Naive thymus-derived CD4-positive, alpha-beta T cell (primary cell): ENCODE results near the gene ANKRD36. TPM values are rescaled to one million over a fixed set of nuclear protein-coding genes. Genes with fewer than 3 reads are reported as not detected.
"Not testable (repeated sequence)": the region's sequence is repeated elsewhere in the genome, so short reads cannot be mapped to it uniquely, and the experiment has no call there.

Experiments
- ATAC-seq: fragments of 150-1000 bp; cut with Tn5 transposase; 2 replicates; pipeline ENCODE4 v1.10.0; 2021; ENCODE audit warnings: mild to moderate bottlenecking, moderate library complexity
- CTCF ChIA-PET: fragments of 350-600 bp; sonication (Branson Sonifier 250); formaldehyde crosslinking; loops from one replicate; lab custom pipeline; 2021; ENCODE audit warnings: antibody characterized with exemption; lab: Charles Lee
- POLR2A ChIA-PET: fragments of 350-600 bp; sonication (Branson Sonifier 250); formaldehyde crosslinking; loops from one replicate; lab custom pipeline; 2021; ENCODE audit warnings: antibody characterized with exemption, inconsistent platforms; lab: Charles Lee
- DNase-seq, 9 donors: peaks; one replicate each; pipeline versions ENCODE4 v3.0.0 to v3.0.0-alpha.2; 2020 to 2022; ENCODE audit warnings: mixed read lengths in 1 of 9
- H3K27ac ChIP-seq: one replicate; pipeline ENCODE4 v1.7.0; 2013; ENCODE audit warnings: mild to moderate bottlenecking, low read depth, low read length, moderate library complexity
- H3K27me3 ChIP-seq, 2 donors: one replicate each; pipeline ENCODE4 v1.7.0; 2013; ENCODE audit warnings: low read length in 2 of 2, mild to moderate bottlenecking in 2 of 2, moderate library complexity in 2 of 2; ENCODE audit not compliant: control insufficient read depth in 2 of 2, insufficient read depth in 2 of 2
- H3K36me3 ChIP-seq, 3 experiments: 1 replicate in 2 of 3; 2 replicates in 1 of 3; pipeline ENCODE4 v1.7.0; 2013; ENCODE audit warnings: low read length in 3 of 3, mild to moderate bottlenecking in 3 of 3, moderate library complexity in 1 of 3; ENCODE audit not compliant: insufficient read depth in 3 of 3, control insufficient read depth in 2 of 3
- H3K4me1 ChIP-seq, 2 donors: one replicate each; pipeline ENCODE4 v1.7.0; 2013; ENCODE audit warnings: low read length in 2 of 2, mild to moderate bottlenecking in 2 of 2, moderate library complexity in 1 of 2; ENCODE audit not compliant: control insufficient read depth in 2 of 2, insufficient read depth in 2 of 2
- H3K4me3 ChIP-seq: 2 replicates; pipeline ENCODE4 v1.7.0; 2013; ENCODE audit warnings: mild to moderate bottlenecking, low read length
- H3K9me3 ChIP-seq, 3 experiments: 1 replicate in 2 of 3; 2 replicates in 1 of 3; pipeline ENCODE4 v1.7.0; 2013; ENCODE audit warnings: low read length in 3 of 3; ENCODE audit not compliant: control insufficient read depth in 2 of 3
- H3K27ac Mint-ChIP-seq, 9 donors: one replicate each; pipeline ENCODE4 v1.8.0; 2020 to 2022; ENCODE audit warnings: mixed read lengths in 9 of 9, mild to moderate bottlenecking in 8 of 9, moderate library complexity in 5 of 9, inconsistent platforms in 2 of 9
- H3K27me3 Mint-ChIP-seq, 5 donors: one replicate each; pipeline ENCODE4 v1.8.0; 2021 to 2022; ENCODE audit warnings: mixed read lengths in 5 of 5, mild to moderate bottlenecking in 1 of 5
- H3K36me3 Mint-ChIP-seq, 5 donors: one replicate each; pipeline ENCODE4 v1.8.0; 2020 to 2022; ENCODE audit warnings: mixed read lengths in 5 of 5, mild to moderate bottlenecking in 3 of 5, inconsistent platforms in 1 of 5
- H3K4me1 Mint-ChIP-seq, 7 donors: one replicate each; pipeline ENCODE4 v1.8.0; 2020 to 2022; ENCODE audit warnings: mixed read lengths in 7 of 7, mild to moderate bottlenecking in 3 of 7, inconsistent platforms in 1 of 7
- H3K4me3 Mint-ChIP-seq, 10 donors: one replicate each; pipeline ENCODE4 v1.8.0; 2020 to 2022; ENCODE audit warnings: mild to moderate bottlenecking in 10 of 10, mixed read lengths in 10 of 10, moderate library complexity in 6 of 10, inconsistent platforms in 2 of 10
- H3K9me3 Mint-ChIP-seq, 11 donors: one replicate each; pipeline ENCODE4 v1.8.0; 2020 to 2022; ENCODE audit warnings: mixed read lengths in 11 of 11, mild to moderate bottlenecking in 4 of 11, inconsistent platforms in 1 of 11, moderate library complexity in 1 of 11
- intact Hi-C, 2 donors: fragments of 100-400 bp; cut with micrococcal nuclease; formaldehyde crosslinking; loops; one replicate each; pipeline ENCODE4 v1.15.1; 2023
- polyA plus RNA-seq, 2 donors: library from polyadenylated mRNA; unstranded; fragments of 300-500 nt; fragmentation: Illumina TruSeq; gene quantifications; one replicate each; pipeline ENCODE4 v1.2.3, GENCODE V29; 2021
- total RNA-seq, 6 experiments: library from RNA in 5 of 6; stranded (reverse) in 5 of 6; gene quantifications; 1 replicate in 5 of 6; 2 replicates in 1 of 6; pipeline ENCODE4 v1.2.3 and lab custom pipeline; 2021 to 2026

Gene ANKRD36
- total and polyA plus RNA-seq, 7 experiments from 2014 or later, result 6.9 to 76.3 (median 57.3) TPM

DNA sequence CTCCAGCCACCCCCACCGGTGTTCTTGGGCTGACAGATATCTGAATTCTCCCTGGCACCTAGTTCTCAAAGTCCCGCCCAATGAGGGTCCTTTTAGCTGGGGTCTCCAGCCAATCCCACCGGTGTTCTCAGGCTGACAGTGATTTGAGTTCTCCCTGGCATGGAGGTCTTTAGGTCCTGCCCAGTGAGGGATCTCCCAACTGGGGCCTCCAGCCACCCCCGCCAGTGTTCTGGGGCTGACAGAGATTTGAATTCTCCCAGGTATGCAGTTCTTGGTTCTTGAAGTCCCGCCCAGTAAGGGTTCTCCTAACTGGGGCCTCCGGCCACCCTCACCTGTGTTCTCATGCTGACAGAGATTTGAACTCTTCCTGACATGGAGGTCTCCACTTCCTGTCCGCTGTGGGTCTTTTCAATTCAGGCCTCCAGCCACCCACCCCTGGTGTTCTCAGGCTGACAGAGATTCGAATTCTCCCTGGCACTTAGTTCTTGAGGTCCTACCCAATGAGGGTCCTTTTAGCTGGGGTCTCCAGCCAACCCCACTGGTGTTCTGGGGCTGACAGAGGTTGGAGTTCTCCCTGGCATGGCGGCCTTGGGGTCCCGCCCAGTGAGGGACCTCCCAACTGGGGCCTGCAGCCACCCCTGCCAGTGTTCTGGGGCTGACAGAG, 154.6 kb downstream of the ANKRD36 start:
- Histone ChIP-seq H3K4me1 (no peaks in the 10 kb centered on the region), H3K27me3 (no peaks in the 10 kb centered on the region), H3K9me3 (no peaks in the 10 kb centered on the region), H3K4me3 (no peak overlapping the region), H3K27ac (no peak overlapping the region), H3K36me3 (no peaks in the 10 kb centered on the region)
- Mint-ChIP-seq H3K27ac (peak overlapping the region in 3 of 9 donors; percentile 32 to 38 (median 33)), H3K27me3 (no peaks in the 10 kb centered on the region), H3K9me3 (peaks cover 0 to 6% (median 0%) of the 10 kb centered on the region in 11 donors), H3K4me1 (no peaks in the 10 kb centered on the region), H3K36me3 (peaks cover 0 to 6% (median 4%) of the 10 kb centered on the region in 5 donors), H3K4me3 (no peak overlapping the region)
- no peak for ATAC-seq
- DNase-seq, result peak in 3 of 9 donors; percentile 1 to 6 (median 5)
- ChIA-PET CTCF (no interaction called here), POLR2A (no interaction called here)
- intact Hi-C loops, result no loop called here

DNA sequence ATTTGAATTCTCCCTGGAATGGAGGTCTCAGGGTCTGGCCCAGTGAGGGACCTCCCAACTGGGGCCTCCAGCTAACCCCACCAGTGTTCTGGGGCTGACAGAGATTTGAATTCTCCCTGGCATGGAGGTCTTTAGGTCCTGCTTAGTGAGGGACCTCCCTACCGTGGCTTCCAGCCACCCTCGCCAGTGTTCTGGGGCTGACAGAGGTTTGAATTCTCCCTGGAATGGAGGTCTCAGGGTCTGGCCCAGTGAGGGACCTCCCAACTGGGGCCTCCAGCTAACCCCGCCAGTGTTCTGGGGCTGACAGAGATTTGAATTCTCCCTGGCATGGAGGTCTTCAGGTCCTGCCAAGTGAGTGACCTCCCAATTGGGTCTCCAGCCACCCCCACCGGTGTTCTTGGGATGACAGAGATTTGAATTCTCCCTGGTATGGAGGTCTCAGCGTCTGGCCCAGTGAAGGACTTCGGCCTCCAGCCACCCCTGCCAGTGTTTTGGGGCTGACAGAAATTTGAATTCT, 155.2 kb downstream of the ANKRD36 start:
- H3K4me3 ChIP-seq, intact Hi-C loops, H3K27ac Mint-ChIP-seq, H3K36me3 ChIP-seq, H3K27ac ChIP-seq, CTCF ChIA-PET, H3K36me3 Mint-ChIP-seq, H3K9me3 Mint-ChIP-seq, ATAC-seq, H3K4me1 Mint-ChIP-seq, POLR2A ChIA-PET, H3K4me3 Mint-ChIP-seq, H3K27me3 ChIP-seq, H3K4me1 ChIP-seq, H3K27me3 Mint-ChIP-seq, H3K9me3 ChIP-seq: not testable (repeated sequence)
- peak in 1 of 9 donors; percentile 0 for DNase-seq

DNA sequence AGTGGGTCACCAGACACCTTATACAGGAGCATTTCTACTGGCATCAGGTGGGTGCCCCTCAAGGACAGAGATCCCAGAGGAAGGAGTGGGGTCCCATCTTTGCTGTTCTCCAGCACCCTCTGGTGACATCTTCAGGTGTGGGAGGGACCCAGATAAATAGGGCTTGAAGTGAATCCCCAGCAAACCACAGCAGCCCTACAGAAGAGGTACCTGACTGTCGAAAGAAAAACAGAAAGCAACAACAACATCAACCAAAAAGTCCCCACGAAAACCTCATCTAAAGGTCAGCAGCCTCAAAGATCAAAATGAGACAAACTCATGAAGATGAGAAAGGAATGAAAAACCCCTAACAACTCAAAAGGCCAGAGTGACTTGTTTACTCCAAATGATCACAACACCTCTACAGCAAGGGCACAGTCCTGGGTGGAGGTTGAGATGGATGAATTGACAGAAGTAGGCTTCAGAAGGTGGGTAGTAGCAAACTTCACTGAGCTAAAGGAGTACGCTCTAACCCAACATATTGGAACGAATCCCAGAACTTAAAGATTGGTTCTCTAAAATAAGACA, 163.4 kb downstream of the ANKRD36 start:
- H3K4me1 Mint-ChIP-seq, H3K9me3 ChIP-seq, H3K4me3 ChIP-seq, H3K36me3 ChIP-seq, H3K9me3 Mint-ChIP-seq, CTCF ChIA-PET, DNase-seq, H3K4me3 Mint-ChIP-seq, POLR2A ChIA-PET, H3K4me1 ChIP-seq, H3K36me3 Mint-ChIP-seq, intact Hi-C loops, ATAC-seq, H3K27ac ChIP-seq, H3K27ac Mint-ChIP-seq, H3K27me3 ChIP-seq, H3K27me3 Mint-ChIP-seq: not testable (repeated sequence)

DNA sequence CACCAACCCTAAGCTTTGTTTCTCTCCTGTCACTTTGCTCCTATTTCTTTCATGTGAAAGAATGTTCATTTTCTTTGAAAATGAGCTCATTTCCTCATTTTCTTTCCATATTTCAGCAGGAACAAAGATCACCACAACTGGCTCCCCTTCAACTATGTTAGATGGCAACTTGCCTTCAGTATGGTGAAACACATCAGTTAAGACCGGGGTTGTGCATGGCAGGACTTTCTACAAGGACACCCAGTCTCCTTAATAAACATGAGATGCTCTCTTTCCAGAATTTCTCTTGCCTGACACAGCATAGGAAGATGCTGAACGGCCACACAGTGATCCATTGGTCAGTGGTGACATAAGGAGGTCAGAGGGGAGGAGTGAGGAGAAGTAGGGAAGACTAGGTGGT, 172.2 kb downstream of the ANKRD36 start:
- H3K36me3 Mint-ChIP-seq, ATAC-seq, H3K27me3 Mint-ChIP-seq, H3K27ac Mint-ChIP-seq, H3K27ac ChIP-seq, DNase-seq, H3K27me3 ChIP-seq, H3K36me3 ChIP-seq, H3K4me1 ChIP-seq, H3K4me3 ChIP-seq, H3K4me1 Mint-ChIP-seq, H3K9me3 ChIP-seq, H3K4me3 Mint-ChIP-seq, POLR2A ChIA-PET, CTCF ChIA-PET, intact Hi-C loops, H3K9me3 Mint-ChIP-seq: not testable (repeated sequence)

DNA sequence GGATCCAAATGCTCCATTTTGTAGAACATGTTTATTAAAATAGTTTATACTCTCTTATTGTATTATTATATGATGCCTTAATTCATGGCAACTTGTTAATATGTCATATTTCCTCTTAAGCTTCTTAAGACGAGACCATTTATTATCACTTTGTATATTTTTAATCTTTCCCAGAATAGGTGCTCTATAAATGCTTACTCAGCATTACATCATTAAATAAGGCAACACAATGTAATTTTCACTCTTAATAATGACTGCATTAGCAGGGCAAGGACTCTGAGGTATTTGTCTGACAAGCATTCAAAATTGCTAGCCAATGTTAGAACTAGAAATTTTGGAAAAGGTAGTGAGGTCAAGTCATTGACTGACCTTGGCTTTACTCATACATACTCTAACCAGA, 180.7 kb downstream of the ANKRD36 start:
- DNase-seq, H3K27ac Mint-ChIP-seq, H3K27ac ChIP-seq, POLR2A ChIA-PET, H3K4me3 ChIP-seq, H3K4me1 ChIP-seq, ATAC-seq, intact Hi-C loops, H3K27me3 Mint-ChIP-seq, H3K36me3 Mint-ChIP-seq, CTCF ChIA-PET, H3K4me3 Mint-ChIP-seq, H3K9me3 Mint-ChIP-seq, H3K9me3 ChIP-seq, H3K4me1 Mint-ChIP-seq, H3K36me3 ChIP-seq, H3K27me3 ChIP-seq: not testable (repeated sequence)

Other genes with a start within 250 kb of the ANKRD36 start
- 10 to 100 TPM; 33.5 to 74.7 (median 44.1) TPM for gene SEMA4C, start 243.1 kb upstream of the ANKRD36 start, total RNA-seq
- 1 to 10 TPM; 3.1 to 5.1 TPM for gene SEMA4C, start 243.1 kb upstream of the ANKRD36 start, polyA plus RNA-seq
- 1 to 10 TPM in 2 of 5 experiments, under 1 TPM in 2, not detected in 1; 0.97 to 2.1 (median 1.1) TPM for gene FAM178B, start 126.6 kb upstream of the ANKRD36 start, total RNA-seq
- gene FAM178B, start 126.6 kb upstream of the ANKRD36 start, polyA plus RNA-seq, result under 1 TPM; 0.49 to 0.97 TPM
- 10 to 100 TPM; 11.5 to 24.8 (median 14.8) TPM for gene FAHD2B, start 18.3 kb upstream of the ANKRD36 start, total RNA-seq
- gene FAHD2B, start 18.3 kb upstream of the ANKRD36 start, polyA plus RNA-seq, result 10 to 100 TPM; 12.8 to 14.6 TPM